Testis (tissue), 3 donors: ENCODE results near the gene RPL4. TPM values are rescaled to one million over a fixed set of nuclear protein-coding genes. Genes with fewer than 3 reads are reported as not detected.

ENCODE experiments used
- DNase-seq: peaks from one replicate; pipeline ENCODE4 v3.0.0-alpha.2; 2019
- H3K27ac ChIP-seq, 2 donors: fragments of 200-600 bp; sonication (generic); one replicate each; pipeline ENCODE4 v1.5.1; 2019
- H3K27me3 ChIP-seq: fragments of 200-600 bp; sonication (generic); one replicate; pipeline ENCODE4 v1.5.1; 2019
- H3K36me3 ChIP-seq: fragments of 200-600 bp; sonication (generic); one replicate; pipeline ENCODE4 v1.5.1; 2017; ENCODE audit warnings: low read depth; ENCODE audit errors: missing control alignments
- H3K4me1 ChIP-seq: fragments of 200-600 bp; sonication (generic); one replicate; pipeline ENCODE4 v1.5.1; 2019
- H3K4me3 ChIP-seq, 2 donors: fragments of 200-600 bp; sonication (generic); one replicate each; pipeline ENCODE4 v1.5.1; 2017 to 2019
- H3K9me3 ChIP-seq: fragments of 200-600 bp; sonication (generic); one replicate; pipeline ENCODE4 v1.5.1; 2017
- POLR2A ChIP-seq: fragments of 450-650 bp; IDR thresholded peaks from one replicate; pipeline ENCODE4 v1.6.1; 2017; ENCODE audit warnings: antibody characterized with exemption, mild to moderate bottlenecking, moderate library complexity
- WGBS, 2 donors: methylation state at CpG; one replicate each; pipeline ENCODE4 v1.1.5; 2018; 5-methylcytosine and 5-hydroxymethylcytosine counted together
- intact Hi-C: fragments of 100-400 bp; cut with DNase I; formaldehyde crosslinking; loops from one replicate; pipeline ENCODE4 v1.15.1; 2023; ENCODE audit warnings: low total_unique reads
- polyA plus RNA-seq: library from polyadenylated mRNA; stranded (reverse); fragments of 350-450 nt; fragmentation: Illumina TruSeq; extraction: RNeasy Lipid Tissue Mini Kit (QIAGEN cat#74804); gene quantifications from one replicate; pipeline ENCODE4 v1.2.3, GENCODE V29; 2014; ENCODE audit warnings: low read depth, low replicate concordance; ENCODE audit not compliant: insufficient read depth
- total RNA-seq, 2 donors: library from RNA; depleted of rRNA; stranded (reverse); fragments of >200 nt; gene quantifications; one replicate each; pipeline ENCODE4 v1.2.3, GENCODE V29; 2016
- TF ChIP-seq, protein P1 (sequence below), 3 experiments: fragments of 450-650 bp in 2 of 3; fragments of 200-600 bp in 1 of 3; sonication (generic) in 1 of 3; IDR thresholded peaks; one replicate each; pipeline ENCODE4 v1.5.1; 2016 to 2019; ENCODE audit warnings: antibody characterized with exemption in 3 of 3, mild to moderate bottlenecking in 2 of 3, moderate library complexity in 1 of 3

RPL4 gene
- total and polyA plus RNA-seq, 3 donors from 2014 or later = 957 to 1,935 (median 1,584) TPM

- DNase-seq = no peak
- no peak for TF ChIP-seq POLR2A
- TF ChIP-seq, protein P1, sequence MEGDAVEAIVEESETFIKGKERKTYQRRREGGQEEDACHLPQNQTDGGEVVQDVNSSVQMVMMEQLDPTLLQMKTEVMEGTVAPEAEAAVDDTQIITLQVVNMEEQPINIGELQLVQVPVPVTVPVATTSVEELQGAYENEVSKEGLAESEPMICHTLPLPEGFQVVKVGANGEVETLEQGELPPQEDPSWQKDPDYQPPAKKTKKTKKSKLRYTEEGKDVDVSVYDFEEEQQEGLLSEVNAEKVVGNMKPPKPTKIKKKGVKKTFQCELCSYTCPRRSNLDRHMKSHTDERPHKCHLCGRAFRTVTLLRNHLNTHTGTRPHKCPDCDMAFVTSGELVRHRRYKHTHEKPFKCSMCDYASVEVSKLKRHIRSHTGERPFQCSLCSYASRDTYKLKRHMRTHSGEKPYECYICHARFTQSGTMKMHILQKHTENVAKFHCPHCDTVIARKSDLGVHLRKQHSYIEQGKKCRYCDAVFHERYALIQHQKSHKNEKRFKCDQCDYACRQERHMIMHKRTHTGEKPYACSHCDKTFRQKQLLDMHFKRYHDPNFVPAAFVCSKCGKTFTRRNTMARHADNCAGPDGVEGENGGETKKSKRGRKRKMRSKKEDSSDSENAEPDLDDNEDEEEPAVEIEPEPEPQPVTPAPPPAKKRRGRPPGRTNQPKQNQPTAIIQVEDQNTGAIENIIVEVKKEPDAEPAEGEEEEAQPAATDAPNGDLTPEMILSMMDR (IDR thresholded peaks at IDR 0.05) = no peak
- Histone ChIP-seq H3K4me3 (no peak overlapping the region), H3K27ac (no peak overlapping the region), H3K9me3 (no peaks in the 10 kb centered on the region), H3K27me3 (no peaks in the 10 kb centered on the region), H3K4me1 (no peaks in the 10 kb centered on the region), H3K36me3 (no peaks in the 10 kb centered on the region)
- intact Hi-C loops = no loop called here
- 89 to 94% methylated on average over 3 of the region's 3 CpGs for WGBS, 2 donors
These were observed 21.5 kb downstream of the RPL4 start for GRCh38 chr15:66483131-66483566.

GRCh38 chr15:66482539-66482938 lies 22.1 kb downstream of the RPL4 start:
- Histone ChIP-seq H3K27ac (no peak overlapping the region), H3K4me1 (no peaks in the 10 kb centered on the region), H3K36me3 (no peaks in the 10 kb centered on the region), H3K4me3 (no peak overlapping the region), H3K9me3 (no peaks in the 10 kb centered on the region), H3K27me3 (no peaks in the 10 kb centered on the region)
- TF ChIP-seq, protein P1 (IDR thresholded peaks at IDR 0.05) = no peak
- TF ChIP-seq POLR2A = no peak
- 86 to 92% methylated on average over 9 of the region's 9 CpGs for WGBS, 2 donors
- no peak for DNase-seq
- intact Hi-C loops = no loop called here

GRCh38 chr15:66481107-66481856 lies 23.4 kb downstream of the RPL4 start:
- no peak overlapping the region for H3K27ac ChIP-seq
- intact Hi-C loops = no loop called here
- no peak for TF ChIP-seq POLR2A

DNA sequence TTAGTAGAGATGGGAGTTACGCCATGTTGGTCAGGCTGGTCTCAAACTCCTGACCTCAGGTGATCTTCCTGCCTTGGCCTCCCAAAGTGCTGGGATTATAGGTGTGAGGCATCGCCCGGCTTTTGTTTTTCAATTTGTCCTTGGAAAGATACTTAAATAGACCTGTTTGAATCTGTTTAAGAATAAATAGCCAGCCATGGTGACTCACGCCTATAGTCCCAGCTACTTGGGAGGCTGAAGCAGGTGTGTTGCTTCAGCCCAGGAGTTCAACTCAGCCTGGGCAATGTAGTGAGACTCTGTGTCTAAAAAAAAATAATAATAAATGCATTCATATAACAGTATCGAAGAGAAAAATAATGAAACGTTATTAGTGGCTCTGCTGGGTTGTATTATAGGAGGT lies 24.4 kb downstream of the RPL4 start:
- Histone ChIP-seq H3K4me3 (no peak overlapping the region), H3K4me1 (no peaks in the 10 kb centered on the region), H3K27ac (no peak overlapping the region), H3K9me3 (no peaks in the 10 kb centered on the region), H3K27me3 (no peaks in the 10 kb centered on the region), H3K36me3 (no peaks in the 10 kb centered on the region)
- TF ChIP-seq, protein P1 (IDR thresholded peaks at IDR 0.05) = no peak
- TF ChIP-seq POLR2A = no peak
- intact Hi-C loops = no loop called here
- no peak for DNase-seq
- WGBS, 2 donors = 93 to 96% methylated on average over 6 of the region's 6 CpGs

More at GRCh38 chr15:66481107-66481856, 23.4 kb downstream of the RPL4 start:
- Histone ChIP-seq H3K9me3 (no peaks in the 10 kb centered on the region), H3K4me1 (no peaks in the 10 kb centered on the region), H3K27me3 (no peaks in the 10 kb centered on the region), H3K36me3 (no peaks in the 10 kb centered on the region), H3K4me3 (no peak overlapping the region)
- DNase-seq = no peak
- WGBS, 2 donors = 90 to 97% methylated on average over 10 of the region's 10 CpGs

GRCh38 chr15:66477011-66477410 lies 27.6 kb downstream of the RPL4 start:
- 97 to 100% methylated on average over 2 of the region's 2 CpGs for WGBS, 2 donors
- DNase-seq = no peak
- TF ChIP-seq POLR2A = no peak
- TF ChIP-seq, protein P1 (IDR thresholded peaks at IDR 0.05) = no peak
- Histone ChIP-seq H3K4me1 (no peaks in the 10 kb centered on the region), H3K9me3 (no peaks in the 10 kb centered on the region), H3K36me3 (no peaks in the 10 kb centered on the region), H3K27me3 (no peaks in the 10 kb centered on the region), H3K27ac (no peak overlapping the region), H3K4me3 (no peak overlapping the region)
- intact Hi-C loops = no loop called here
